Choroid plexus epithelial cell (primary cell): Measurements from ENCODE around the gene GCLC.

Experiments
- DNase-seq: peaks from one replicate; pipeline ENCODE4 v3.0.0-alpha.2; 2010; ENCODE audit warnings: low read depth
- H3K4me3 ChIP-seq: 2 replicates; pipeline ENCODE4 v1.5.1; 2011; ENCODE audit warnings: low read depth, mild to moderate bottlenecking, control low read depth, low read length, moderate library complexity
- CTCF ChIP-seq: conservative IDR thresholded peaks from 2 replicates; pipeline ENCODE4 v1.5.1; 2011; ENCODE audit warnings: low read depth, mild to moderate bottlenecking, control low read depth, inconsistent platforms, low read length, moderate library complexity

GCLC gene

GRCh38 chr6:53585208-53585900 lies 40.5 kb upstream of the GCLC start:
- TF ChIP-seq CTCF: no peak
- no peak for DNase-seq
- H3K4me3 ChIP-seq: no peak overlapping the region

GRCh38 chr6:53584726-53585125 lies 39.8 kb upstream of the GCLC start:
- no peak for DNase-seq
- no peak overlapping the region for H3K4me3 ChIP-seq
- no peak for TF ChIP-seq CTCF

GRCh38 chr6:53583451-53583850 lies 38.5 kb upstream of the GCLC start:
- TF ChIP-seq CTCF: no peak
- no peak for DNase-seq
- H3K4me3 ChIP-seq: no peak overlapping the region

GRCh38 chr6:53582963-53583362 lies 38.1 kb upstream of the GCLC start:
- peak; percentile 16 for DNase-seq
- no peak overlapping the region for H3K4me3 ChIP-seq
- TF ChIP-seq CTCF: no peak

GRCh38 chr6:53581856-53582255 lies 37.0 kb upstream of the GCLC start:
- TF ChIP-seq CTCF: no peak
- H3K4me3 ChIP-seq: no peak overlapping the region
- DNase-seq: no peak

GRCh38 chr6:53581173-53581773 lies 36.4 kb upstream of the GCLC start:
- H3K4me3 ChIP-seq: no peak overlapping the region
- no peak for TF ChIP-seq CTCF
- peak; percentile 14 for DNase-seq

GRCh38 chr6:53579338-53579737 lies 34.4 kb upstream of the GCLC start:
- DNase-seq: no peak
- H3K4me3 ChIP-seq: no peak overlapping the region
- TF ChIP-seq CTCF: no peak
